GM19025 (cell line): Measurements from ENCODE around the gene GOLGA6L10.
"Not testable (repeated sequence)": the region's sequence is repeated elsewhere in the genome, so short reads cannot be mapped to it uniquely, and the experiment has no call there.

Source experiments
- ATAC-seq: cut with Tn5 transposase; IDR thresholded peaks from one replicate; pipeline ENCODE4 v1.9.1; 2021; ENCODE audit warnings: mild to moderate bottlenecking, low read depth, moderate library complexity; ENCODE audit not compliant: unreplicated experiment

Gene GOLGA6L10

DNA sequence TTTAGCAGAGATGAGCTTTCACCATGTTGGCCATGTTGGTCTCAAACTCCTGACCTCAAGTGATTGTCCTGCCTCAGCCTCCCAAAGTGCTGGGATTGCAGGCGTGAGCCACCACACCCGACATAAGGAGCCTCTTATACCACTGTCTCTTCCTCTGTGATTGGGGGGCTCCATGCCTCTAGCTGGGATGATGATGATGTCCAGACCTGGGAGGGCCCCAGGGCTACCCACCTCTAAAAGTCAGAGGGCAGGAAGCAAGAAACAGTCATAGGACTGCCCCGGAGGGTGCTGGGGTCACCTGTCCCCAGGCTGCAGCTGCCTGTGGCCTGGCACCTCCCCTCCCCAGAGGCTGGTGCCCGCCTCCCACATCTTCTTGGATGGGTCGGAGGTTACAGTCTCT lies 5.4 kb downstream of the GOLGA6L10 start:
- not testable (repeated sequence) for ATAC-seq

DNA sequence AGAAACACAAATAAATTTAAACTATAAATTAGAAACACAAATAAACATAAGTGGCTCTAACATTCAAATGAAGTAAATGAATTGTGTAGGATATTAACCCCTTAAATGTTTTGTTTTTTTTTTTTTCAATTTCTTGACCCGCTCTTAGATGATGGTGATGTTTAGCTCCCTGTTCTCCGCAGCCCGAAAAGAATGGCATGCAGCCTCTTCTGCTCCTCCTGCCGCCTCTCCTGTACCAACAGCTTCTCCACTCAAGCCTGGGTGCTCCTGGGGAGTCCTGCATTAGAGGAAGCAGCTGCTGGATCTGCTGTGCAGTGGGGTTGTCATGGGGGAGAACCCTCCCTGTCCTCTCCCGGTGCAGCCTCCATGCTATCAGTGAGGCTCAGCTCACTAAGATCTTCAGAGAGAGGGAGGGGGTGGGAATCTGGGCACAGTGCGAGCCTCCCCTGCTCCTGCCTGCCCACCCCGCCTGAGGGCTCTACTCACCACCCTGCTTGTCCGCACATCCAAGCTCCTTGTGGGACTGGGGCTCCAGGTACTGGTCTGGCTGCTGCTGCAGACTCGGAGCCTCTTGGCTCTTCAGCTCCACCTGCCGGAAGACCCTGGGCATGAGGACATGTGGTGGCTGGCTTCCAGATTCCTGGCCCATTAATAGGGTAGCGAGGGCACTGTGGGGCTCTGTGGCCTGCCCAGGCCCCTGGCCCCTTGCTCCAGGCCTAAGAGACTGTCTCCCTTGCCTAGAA lies 6.5 kb downstream of the GOLGA6L10 start:
- ATAC-seq, result not testable (repeated sequence)

DNA sequence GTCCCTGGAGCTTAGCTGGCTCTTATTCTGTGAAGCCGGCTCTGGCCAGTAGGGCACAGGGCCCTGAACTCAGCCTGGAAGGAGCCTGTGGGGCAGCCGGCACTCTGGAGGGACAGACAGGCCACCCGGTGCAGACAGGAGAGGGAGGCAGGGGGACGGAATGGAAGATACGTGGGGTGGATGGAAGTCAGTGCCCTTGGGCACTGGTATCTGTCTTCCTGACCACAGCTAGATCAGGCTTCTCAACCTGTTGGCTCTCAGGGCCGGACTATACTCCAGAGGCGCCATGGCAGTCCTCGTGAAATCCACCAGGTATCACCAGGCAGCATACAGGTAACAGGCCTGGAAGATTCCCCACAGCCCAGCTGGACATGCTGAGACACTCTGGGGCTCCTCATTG lies 10.7 kb downstream of the GOLGA6L10 start:
- not testable (repeated sequence) for ATAC-seq

DNA sequence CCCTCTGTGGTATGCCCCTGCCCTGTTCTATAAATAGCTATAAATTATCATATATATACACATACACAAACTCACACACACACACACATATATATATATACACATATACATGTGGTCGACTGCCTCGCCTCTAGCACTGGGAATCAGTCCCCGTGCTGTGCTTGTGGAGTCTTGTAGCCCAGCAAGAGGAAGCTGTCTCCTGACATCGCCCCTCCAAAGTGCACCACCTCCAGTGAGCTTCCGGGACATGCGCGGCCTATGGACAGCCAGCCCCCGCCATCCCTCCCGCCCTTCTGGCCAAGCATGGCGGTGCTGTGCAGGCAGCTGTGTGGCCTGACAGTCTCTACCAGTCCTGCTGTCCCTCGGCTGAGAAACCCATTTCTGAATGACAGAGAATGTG lies 11.2 kb downstream of the GOLGA6L10 start:
- ATAC-seq, result not testable (repeated sequence)

DNA sequence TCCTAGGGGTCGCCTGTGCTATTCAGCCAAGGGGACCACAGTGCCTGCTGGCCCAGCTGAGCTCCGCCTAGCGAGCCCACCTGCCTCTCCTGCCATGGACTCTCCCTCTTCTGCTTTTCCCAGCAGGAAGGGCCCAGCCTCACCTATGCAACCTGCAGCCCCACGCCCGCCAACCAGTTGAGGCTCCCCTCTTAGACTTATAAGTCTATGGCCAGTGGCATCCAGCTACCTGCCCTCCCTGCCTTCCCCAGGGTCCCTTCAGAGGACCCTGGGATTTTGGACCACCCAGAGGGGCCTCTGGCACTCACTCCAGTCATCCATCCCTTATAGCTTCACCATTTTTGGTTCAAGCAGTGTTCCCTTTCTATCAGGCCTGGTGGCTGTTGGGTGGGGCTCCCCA lies 12.2 kb downstream of the GOLGA6L10 start:
- not testable (repeated sequence) for ATAC-seq

DNA sequence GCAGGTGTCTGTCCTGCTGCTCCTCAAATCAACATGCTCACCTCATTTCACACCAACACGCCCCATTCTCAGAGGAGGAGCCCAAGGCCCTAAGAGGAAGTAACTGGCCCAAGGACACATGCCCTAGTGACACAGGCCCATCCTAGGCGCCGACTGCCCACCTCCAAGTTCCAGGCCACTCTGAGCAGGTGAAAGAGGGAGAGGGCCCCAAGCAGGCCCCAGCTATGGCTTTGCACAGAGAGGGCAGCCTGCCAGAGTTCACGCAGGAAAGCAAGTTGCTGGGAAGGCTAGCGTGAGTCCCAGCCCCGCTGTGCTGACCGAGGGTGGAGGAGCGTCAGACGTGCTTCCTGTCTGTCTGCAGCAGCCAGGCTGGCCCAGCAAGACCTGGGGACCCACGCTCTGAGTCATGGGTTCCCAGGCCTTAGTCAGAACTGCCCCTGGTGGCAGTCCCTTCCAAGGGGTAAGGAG lies 13.1 kb downstream of the GOLGA6L10 start:
- ATAC-seq, result not testable (repeated sequence)

DNA sequence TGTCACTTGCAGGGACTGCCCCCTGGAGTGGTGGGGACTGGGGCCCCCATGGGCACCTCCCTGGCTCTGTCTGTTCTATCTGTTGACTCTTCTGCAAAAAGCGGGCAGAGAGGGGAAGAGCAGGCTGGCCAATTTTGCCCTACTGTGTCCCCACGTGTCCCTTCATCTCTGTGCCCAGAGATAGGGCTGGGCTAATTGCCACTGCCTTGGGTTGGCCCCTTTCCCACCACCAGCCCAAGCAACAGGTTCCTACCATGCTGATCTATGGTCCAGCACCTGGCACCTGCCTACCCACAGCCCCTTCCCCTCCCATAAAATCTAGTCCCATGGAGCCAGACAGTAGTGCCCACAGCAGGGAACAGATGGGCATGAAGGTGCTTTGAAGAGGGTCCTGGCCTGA lies 14.3 kb downstream of the GOLGA6L10 start:
- not testable (repeated sequence) for ATAC-seq

DNA sequence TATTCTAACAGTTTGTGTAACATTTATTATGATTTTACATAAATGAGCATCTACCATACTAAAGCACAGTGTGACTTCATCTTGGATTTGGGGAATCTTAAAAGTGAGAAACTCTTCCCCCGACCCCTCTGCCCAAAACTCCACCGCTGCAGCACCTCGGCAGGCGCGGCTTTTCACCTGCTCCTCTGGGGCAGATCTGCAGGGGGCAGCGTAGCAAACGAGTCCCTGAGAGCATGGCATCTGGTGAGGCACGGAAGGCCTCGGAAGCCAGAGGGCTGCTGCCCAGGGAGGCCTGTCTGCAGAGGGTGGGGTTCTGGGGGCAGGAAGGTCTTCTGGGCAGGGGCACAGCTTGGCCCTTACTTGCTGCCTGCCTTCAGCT lies 14.7 kb downstream of the GOLGA6L10 start:
- not testable (repeated sequence) for ATAC-seq

DNA sequence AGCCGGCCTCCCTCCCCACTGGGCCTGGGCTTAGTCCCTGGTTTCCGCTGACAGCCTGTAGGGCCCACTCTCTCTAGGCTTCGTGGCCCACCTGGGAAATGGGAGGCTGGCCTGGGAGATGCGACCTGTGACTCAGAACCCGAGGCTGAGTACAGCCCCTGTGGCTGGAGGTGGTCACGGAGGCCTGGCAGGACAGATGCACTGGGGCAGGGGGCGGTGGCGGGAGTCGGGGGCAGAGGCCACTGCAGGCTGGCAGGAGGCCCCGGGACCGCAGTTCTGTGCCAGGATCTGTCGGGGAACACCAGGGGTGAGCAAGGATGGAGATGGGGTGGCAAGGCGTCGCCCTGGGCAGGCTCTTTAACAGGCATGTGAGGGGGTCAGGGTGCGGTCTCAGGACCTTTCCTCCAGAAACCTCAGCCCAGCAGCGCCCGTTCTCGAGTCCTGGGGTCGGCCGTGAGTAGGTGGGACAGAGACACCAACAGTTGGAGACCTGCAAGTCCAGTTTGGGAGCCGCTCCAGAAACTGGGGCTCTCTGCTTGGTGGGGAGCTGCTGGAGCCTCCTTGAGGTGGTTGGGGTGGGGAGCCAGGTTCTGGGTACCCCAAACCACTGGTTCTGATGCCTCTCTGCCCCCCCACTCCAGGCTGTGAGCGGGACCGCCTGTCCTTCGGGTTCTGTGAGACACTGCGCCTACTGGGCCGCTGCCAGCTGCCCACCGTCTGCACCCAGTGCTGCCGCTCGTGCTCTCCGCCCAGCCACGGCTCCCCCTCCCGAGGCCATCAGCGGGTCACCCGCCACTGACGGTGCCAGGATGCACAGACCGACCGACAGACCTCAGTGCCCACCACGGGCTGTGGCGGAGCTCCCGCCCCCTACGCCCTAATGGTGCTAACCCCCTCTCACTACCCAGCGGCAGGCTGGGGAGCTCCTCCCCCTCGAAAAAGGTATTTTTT lies 15.4 kb downstream of the GOLGA6L10 start:
- ATAC-seq, result not testable (repeated sequence)

DNA sequence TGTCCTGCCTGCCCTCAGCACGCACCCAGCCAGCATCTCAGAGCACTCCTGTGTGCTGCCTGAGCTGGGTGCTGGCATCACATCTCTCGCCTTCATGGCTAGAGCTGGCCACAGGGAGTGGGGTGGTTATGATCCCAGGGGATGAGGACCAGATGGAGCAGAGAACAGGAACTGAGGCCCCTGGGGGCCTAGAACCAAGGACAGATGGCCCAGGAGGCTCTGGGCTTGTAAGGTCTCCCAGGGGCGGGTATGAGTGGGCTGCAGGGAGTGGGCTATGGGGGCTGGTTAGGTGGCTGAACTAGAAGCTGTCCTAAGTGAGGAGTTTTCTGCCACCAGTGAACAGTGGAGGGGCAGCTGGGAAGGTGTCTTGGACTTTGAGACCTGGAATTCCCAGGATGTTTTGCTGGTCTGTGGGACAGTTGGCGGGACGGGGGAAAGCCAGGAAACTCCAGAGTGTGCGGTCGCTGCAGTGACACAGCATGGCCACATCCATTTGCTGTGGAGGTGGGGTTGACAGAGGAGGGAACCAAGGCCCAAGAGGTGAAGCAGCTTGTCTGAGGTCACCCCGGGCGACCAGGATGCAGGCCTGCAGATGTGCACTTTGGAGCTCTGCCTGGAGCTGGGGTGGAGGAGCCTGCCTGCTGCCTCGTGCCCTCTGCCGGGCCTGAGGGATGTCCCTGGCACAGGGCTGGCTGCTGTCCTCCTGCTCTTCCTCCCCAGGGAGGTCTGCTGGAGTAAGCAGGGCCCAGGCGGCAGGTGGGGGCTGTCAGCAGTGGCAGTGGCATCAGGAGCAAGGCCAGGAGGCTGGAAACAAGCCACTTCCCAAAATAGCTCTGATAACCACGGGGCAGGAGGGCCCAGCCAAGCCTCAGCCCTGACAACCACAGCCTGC lies 16.3 kb downstream of the GOLGA6L10 start:
- not testable (repeated sequence) for ATAC-seq

DNA sequence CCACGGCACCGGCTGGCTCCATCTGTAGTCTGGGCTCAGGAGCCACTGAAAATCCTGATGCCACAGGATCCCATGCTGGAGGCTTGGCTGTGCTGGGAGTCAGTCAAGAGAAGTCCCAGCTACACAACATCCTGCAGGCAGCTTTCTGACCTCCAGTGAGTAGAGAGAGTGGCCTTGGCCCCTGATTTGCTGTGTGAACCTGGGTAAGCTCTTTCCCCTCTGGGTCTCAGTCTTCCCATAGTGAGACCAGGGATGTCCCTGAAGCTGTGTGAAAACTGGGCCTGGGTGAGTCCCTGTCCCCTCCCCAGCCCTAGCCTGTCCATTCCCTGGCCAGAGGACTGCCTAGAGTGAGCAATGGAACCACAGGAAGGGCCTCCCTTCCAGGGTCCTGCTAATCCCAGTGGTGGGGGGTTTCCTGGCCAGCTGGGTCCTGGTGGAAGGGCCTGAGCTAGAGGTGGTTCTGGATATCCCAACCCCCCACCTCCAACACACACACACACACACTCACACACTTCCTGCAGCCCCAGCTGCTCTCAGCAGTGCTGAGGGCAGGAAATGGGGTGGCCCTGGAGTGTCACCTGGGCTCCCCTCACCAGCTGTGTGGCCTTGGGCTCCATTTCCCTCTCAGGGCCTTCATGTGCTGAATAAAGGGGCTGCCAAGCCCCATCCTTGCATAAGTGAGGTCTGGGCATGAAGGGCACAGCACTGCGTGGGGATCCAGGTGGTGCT lies 17.5 kb downstream of the GOLGA6L10 start:
- not testable (repeated sequence) for ATAC-seq

DNA sequence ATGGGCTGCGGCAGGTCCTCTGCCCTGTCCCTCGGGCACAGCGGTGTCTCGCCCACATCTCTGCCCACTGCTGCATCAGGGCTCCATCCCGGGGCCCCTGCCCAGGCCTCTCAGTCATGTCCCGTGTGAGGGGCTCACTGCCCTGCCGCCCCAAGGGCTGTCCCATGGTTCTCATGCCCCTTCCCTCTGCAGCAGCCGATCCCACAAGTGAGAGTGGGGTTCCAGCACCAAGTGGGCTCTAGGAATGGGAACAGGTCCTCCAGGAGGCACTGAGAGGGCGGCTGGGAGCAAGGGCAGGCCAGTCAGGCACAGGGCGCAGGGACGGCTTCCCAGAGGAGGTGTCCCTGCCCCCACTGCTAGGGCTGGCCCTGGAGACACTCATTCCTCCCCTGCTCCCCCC lies 18.4 kb downstream of the GOLGA6L10 start:
- not testable (repeated sequence) for ATAC-seq

DNA sequence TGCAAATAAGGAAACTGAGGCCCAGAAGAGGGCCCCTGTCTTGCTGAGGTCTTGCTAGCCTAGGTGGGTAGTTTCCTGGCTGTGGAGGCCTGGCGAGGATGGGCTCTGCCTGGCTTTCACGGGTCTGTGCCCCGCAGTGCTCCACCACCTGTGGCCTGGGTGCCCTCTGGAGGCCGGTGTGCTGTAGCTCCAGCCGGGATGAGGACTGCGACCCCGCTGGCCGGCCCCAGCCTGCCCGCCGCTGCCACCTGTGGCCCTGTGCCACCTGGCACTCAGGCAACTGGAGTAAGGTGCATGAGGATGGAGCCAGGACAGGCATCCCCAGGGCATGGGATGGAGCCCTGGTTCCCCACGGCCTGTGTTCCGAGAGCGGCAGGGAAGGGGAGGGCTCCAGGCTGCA lies 20.2 kb downstream of the GOLGA6L10 start:
- not testable (repeated sequence) for ATAC-seq

DNA sequence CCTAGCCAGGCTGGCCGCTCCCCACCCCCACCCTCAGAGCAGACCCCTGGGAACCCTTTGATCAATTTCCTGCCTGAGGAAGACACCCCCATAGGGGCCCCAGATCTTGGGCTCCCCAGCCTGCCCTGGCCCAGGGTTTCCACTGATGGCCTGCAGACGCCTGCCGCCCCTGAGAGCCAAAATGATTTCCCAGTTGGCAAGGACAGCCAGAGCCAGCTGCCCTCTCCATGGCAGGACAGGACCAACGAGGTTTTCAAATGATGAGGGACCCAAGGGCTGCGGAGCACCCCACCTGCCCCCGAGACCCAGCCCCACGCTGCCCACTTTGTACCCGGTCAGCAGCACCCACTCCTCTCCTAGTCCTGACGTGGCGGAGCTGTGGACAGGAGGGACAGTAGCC lies 21.9 kb downstream of the GOLGA6L10 start:
- ATAC-seq, result not testable (repeated sequence)

DNA sequence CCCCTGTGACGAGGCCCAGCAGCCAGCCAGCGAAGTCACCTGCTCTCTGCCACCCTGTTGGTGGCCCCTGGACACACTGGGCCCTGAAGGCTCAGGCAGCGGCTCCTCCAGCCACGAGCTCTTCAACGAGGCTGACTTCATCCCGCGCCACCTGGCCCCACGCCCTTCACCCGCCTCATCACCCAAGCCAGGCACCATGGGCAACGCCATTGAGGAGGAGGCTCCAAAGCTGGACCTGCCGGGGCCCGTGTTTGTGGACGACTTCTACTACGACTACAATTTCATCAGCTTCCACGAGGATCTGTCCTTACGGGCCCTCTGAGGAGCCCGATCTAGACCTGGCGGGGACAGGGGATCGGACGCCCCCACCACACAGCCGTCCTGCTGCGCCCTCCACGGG lies 22.4 kb downstream of the GOLGA6L10 start:
- ATAC-seq, result not testable (repeated sequence)

DNA sequence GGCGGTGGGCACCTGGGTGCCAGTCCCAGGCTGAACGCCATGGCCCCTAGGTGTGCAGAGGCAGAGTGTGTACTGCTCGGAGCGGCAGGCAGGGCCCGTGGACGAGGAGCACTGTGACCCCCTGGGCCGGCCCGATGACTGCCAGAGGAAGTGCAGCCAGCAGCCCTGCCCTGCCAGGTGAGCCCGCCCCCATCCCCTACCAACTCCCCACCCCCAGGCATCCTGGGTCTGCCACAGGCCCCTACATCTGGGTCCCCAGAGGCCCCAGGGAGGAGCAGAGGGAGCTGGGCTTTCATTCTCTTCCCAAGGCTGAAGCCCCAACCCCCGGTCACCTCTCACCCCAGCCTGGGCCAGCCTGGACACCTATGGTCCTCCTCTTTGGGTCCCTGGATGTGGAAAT lies 23.6 kb downstream of the GOLGA6L10 start:
- not testable (repeated sequence) for ATAC-seq

DNA sequence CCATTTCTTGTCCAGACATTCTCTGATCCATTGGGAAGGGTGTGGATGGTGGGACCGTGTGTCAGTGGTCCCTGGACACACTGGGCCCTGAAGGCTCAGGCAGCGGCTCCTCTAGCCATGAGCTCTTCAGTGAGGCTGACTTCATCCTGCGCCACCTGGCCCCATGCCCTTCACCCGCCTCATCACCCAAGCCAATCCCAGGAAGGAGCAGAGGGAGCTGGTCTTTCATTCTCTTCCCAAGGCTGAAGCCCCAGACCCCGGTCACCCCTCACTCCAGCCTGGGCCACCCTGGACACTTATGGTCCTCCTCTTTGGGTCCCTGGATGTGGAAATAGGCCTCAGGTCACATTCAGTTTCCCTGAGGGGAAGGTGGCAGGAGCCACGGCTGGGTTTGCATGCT lies 24.4 kb downstream of the GOLGA6L10 start:
- ATAC-seq, result not testable (repeated sequence)

DNA sequence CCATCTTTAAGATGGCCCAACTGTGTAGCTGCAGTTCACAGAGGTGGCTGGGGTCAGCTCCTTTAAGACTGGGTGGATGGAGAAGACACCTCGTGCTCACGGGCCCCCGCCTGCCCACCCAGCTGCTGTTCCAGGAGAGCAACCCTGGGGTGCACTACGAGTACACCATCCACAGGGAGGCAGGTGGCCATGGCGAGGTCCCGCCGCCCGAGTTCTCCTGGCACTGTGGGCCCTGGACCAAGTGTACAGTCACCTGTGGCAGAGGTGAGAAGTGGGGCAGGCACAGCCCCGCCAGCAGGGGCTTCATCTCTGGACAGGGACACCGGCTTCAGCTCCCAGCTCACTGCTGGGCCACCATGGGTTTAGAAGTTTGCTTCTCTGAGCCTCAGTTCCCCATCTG lies 26.8 kb downstream of the GOLGA6L10 start:
- ATAC-seq, result not testable (repeated sequence)

DNA sequence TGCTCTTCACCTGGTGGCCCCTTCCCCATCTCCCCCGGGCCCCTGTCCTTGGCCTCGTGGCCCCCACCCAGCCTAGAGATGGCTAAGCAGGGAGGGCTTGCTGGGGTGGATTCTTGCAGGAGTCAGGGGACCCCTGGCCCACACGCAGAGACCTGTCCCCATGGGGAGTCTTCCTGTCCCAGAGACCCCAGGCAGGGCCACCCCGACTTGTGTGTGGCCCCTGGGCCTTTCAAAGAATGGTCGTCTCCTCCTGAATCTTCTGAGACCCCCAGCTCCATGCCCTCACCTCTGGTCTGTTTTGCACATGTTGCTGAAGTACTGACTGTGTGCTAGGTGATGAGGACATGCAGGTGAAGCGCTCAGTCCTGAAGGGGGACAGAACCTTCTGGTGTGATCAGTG lies 28.4 kb downstream of the GOLGA6L10 start:
- not testable (repeated sequence) for ATAC-seq
